ENCODE measurements around the gene ASNSD1.
A peak's percentile ranks its signal among the peaks of the same experiment; 100 is the strongest.
"Not testable (repeated sequence)": the region's sequence is repeated elsewhere in the genome, so short reads cannot be mapped to it uniquely, and the experiment has no call there.

ASNSD1 gene

DNA sequence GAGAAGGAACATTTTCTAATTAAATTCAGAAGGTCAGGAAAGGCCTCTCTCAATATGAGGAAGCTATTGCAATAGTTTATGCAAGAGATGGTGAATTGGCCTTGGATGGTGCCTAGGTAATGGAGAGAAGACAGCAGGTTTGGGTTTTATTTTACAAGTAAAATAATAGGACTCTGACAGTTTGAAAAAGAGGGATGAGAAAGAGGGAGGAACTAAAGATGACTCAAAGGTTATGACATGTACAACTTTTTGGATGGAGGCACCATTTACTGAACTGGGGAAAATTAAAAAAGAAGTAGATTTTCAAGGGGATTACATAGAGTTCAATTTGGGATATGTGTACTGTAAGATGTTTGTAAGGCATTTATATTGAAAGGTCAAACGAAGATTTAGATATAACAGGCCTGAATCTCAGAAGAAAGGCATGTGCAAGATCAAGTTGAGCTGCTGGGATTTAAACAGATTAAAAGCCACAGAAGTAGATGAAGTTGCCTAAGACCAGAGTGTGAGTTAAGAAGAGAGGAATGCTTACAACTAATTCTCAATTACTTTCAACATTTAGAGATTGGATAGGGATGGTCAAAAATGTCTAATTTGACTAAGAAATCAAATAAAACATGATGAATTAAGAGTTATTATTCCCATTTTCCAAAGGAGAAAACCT lies 12.3 kb upstream of the ASNSD1 start:
- Histone ChIP-seq H3K9me3 (ENCODE audit: insufficient read depth, low read depth, low read length) (peaks cover 6% of the 10 kb centered on the region; the same call in 1 of the 2 replicates), H3K27ac (ENCODE audit: low read depth, low read length) (no peak overlapping the region), H3K4me3 (ENCODE audit: low read length) (no peak overlapping the region), H3K9ac (ENCODE audit: low read depth, low read length) (no peak overlapping the region), H3K4me1 (ENCODE audit: insufficient read depth, low read length) (no peaks in the 10 kb centered on the region), H3K36me3 (ENCODE audit: insufficient read depth, low read length) (no peaks in the 10 kb centered on the region), H3K27me3 (ENCODE audit: insufficient read depth, low read length) (no peaks in the 10 kb centered on the region)
- 92% methylated on average over 1 of the region's 1 CpG for WGBS

DNA sequence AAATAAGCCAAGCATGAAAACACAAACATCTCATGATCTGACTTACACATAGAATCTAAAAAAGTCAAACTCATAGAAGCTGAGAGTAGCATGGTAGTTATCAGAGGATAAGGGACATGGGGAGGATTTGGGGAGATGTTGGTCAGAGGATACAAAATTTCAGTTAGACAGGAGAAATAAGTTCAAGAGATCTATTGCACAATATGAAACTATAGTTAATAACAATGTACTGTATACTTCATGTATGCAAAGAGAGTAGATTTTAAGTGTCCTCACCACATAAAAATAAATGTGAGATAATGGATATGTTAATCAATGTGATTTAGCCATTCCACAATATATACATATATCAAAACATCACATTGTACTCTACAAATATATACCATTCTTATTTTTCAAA lies 10.0 kb upstream of the ASNSD1 start:
- Histone ChIP-seq H3K27me3 (ENCODE audit: insufficient read depth, low read length) (no peaks in the 10 kb centered on the region), H3K36me3 (ENCODE audit: insufficient read depth, low read length) (no peaks in the 10 kb centered on the region), H3K4me1 (ENCODE audit: insufficient read depth, low read length) (no peaks in the 10 kb centered on the region), H3K4me3 (ENCODE audit: low read length) (no peak overlapping the region), H3K27ac (ENCODE audit: low read depth, low read length) (no peak overlapping the region), H3K9ac (ENCODE audit: low read depth, low read length) (no peak overlapping the region), H3K9me3 (ENCODE audit: insufficient read depth, low read depth, low read length) (peaks cover 6% of the 10 kb centered on the region; the same call in 1 of the 2 replicates)

DNA sequence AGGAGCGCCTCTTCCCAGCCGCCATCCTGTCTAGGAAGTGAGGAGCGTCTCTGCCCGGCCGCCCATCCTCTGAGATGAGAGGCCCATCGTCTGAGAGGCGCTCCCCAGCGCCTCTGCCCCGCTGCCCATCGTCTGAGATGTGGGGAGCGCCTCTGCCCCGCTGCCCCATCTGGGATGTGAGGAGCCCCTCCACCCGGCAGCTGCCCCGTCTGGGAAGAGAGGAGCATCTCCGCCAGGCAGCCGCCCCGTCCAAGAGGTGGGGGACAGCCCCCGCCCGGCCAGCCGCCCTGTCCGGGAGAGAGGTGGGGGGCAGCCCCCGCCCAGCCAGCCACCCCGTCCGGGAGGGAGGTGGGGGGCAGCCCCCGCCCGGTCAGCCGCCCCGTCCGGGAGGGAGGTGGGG lies 7.8 kb upstream of the ASNSD1 start:
- not testable (repeated sequence) for H3K4me1 ChIP-seq (ENCODE audit: insufficient read depth, low read length); H3K27ac ChIP-seq (ENCODE audit: low read depth, low read length); H3K9me3 ChIP-seq (ENCODE audit: insufficient read depth, low read depth, low read length); H3K9ac ChIP-seq (ENCODE audit: low read depth, low read length); H3K27me3 ChIP-seq (ENCODE audit: insufficient read depth, low read length); H3K36me3 ChIP-seq (ENCODE audit: insufficient read depth, low read length); H3K4me3 ChIP-seq (ENCODE audit: low read length)
- 94% methylated on average over 29 of the region's 29 CpGs for WGBS

DNA sequence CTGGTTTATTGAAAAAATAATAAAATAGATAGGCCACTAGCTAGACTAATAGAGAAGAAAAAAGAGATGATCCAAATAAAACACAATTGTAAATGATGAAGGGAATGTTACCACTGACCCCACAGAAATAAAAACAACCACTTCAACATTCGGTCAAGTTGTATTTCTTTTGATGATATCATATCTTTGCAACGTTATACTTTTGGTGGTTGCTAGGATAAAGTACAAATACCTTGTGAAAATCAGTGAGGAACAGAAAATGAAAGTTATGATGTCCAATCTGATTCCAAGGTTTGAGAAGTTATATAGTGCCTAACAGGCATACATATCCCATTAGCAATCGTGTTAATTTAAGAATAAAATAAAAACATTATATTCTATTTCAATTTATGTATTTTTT lies 6.6 kb upstream of the ASNSD1 start:
- Histone ChIP-seq H3K36me3 (ENCODE audit: insufficient read depth, low read length) (no peaks in the 10 kb centered on the region), H3K9ac (ENCODE audit: low read depth, low read length) (no peak overlapping the region), H3K27me3 (ENCODE audit: insufficient read depth, low read length) (no peaks in the 10 kb centered on the region), H3K27ac (ENCODE audit: low read depth, low read length) (no peak overlapping the region), H3K4me1 (ENCODE audit: insufficient read depth, low read length) (no peaks in the 10 kb centered on the region), H3K9me3 (ENCODE audit: insufficient read depth, low read depth, low read length) (peaks cover 6% of the 10 kb centered on the region; the same call in 1 of the 2 replicates), H3K4me3 (ENCODE audit: low read length) (no peak overlapping the region)
- WGBS = 95% methylated on average over 2 of the region's 3 CpGs

DNA sequence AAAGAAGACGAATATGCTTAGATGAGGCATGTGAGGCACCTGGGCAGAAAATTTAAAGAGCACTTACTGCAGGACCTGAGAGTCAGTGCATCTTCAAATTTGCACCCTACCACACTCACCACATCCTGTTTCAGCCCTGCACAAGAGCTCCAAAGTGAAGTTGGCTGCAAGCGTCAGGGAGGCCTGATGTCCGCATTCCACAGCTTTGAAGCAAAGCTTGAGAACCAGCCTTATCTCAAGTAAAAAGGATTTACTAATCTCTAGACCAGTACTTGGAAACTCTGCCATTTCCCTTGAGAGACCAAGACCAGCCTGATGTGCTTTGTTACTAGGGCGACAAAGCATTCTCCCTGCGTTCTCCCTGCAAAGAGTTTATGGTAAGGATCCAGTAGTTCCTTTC lies 3.4 kb upstream of the ASNSD1 start:
- 92% methylated on average over 5 of the region's 5 CpGs for WGBS
- H3K4me3 ChIP-seq (ENCODE audit: low read length) = no peak overlapping the region
- no peaks in the 10 kb centered on the region for H3K9me3 ChIP-seq (ENCODE audit: insufficient read depth, low read depth, low read length)
- no peaks in the 10 kb centered on the region for H3K27me3 ChIP-seq (ENCODE audit: insufficient read depth, low read length)
- H3K36me3 ChIP-seq (ENCODE audit: insufficient read depth, low read length) = no peaks in the 10 kb centered on the region
- H3K9ac ChIP-seq (ENCODE audit: low read depth, low read length) = no peak overlapping the region
- H3K4me1 ChIP-seq (ENCODE audit: insufficient read depth, low read length) = no peaks in the 10 kb centered on the region
- H3K27ac ChIP-seq (ENCODE audit: low read depth, low read length) = no peak overlapping the region

DNA sequence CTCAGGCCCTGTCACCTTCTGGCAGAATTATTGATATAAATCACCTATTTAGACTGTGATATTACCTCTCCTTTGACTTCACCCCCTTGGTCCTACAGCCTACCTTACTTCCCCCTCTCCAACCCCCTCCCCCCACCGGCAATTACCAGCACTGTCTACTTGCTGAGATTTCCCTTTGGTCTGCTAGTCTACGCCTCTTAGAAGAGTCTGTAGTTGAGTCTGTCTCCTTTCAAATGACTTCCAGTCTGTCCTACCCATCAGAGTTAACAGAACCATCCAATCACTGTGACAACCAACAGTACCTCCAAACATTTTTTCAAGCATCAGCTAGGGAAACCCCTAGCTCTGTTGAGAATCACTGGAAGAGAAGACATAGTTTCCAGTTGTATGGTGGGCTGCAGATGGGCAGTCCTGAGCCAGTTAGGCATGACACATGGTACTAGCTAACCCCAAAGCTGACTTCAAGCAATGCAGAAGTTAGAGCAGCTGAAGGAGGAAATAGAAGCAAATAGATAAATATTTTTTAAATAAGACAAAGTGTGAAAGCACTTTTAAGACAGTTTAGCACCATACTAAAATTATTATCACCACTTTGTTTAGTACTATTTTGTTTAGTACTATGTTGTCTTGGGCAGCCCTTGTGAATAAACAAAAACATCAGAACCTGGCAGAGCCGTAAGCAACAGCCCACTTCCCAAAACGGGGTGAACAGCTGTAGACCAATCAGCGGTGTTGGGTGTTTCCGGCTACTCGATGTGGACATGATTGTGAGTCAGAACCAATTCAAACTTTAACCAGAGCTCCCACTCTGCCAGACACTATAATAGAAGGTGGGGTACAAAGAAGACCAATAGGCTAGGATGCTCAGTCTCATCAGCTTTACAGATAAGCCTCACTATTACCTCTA lies 2.7 kb upstream of the ASNSD1 start:
- WGBS = 91% methylated on average over 7 of the region's 7 CpGs

DNA sequence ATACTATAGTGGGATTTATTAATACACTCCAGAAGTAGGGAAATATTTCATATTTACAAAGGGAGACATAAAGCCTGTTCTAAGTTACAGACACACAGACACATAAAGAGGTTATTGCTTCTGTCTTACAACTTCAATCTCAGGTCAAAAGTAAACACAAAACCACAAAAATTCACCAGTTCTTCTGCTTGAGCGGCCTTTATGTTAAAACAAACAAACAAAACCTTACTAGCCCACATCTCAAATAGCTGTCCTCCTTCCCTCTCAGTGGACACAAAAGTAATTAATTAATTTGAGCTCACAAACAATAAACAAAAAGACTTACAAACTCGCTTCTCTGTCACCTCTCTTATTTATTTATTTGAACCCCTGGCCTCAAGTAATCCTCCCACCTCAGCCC lies 1.5 kb upstream of the ASNSD1 start:
- no peaks in the 10 kb centered on the region for H3K4me1 ChIP-seq (ENCODE audit: insufficient read depth, low read length)
- no peak overlapping the region for H3K4me3 ChIP-seq (ENCODE audit: low read length)
- no peak overlapping the region for H3K27ac ChIP-seq (ENCODE audit: low read depth, low read length)
- WGBS = 89% methylated on average over 2 of the region's 2 CpGs
- H3K9ac ChIP-seq (ENCODE audit: low read depth, low read length) = no peak overlapping the region
- H3K36me3 ChIP-seq (ENCODE audit: insufficient read depth, low read length) = peaks cover 12% of the 10 kb centered on the region
- H3K9me3 ChIP-seq (ENCODE audit: insufficient read depth, low read depth, low read length) = no peaks in the 10 kb centered on the region
- no peaks in the 10 kb centered on the region for H3K27me3 ChIP-seq (ENCODE audit: insufficient read depth, low read length)

More for the DNA sequence above, 2.7 kb upstream of the ASNSD1 start:
- Histone ChIP-seq H3K27ac (ENCODE audit: low read depth, low read length) (no peak overlapping the region), H3K9ac (ENCODE audit: low read depth, low read length) (no peak overlapping the region), H3K4me1 (ENCODE audit: insufficient read depth, low read length) (no peaks in the 10 kb centered on the region), H3K36me3 (ENCODE audit: insufficient read depth, low read length) (peaks cover 2% of the 10 kb centered on the region; the same call in 1 of the 2 replicates), H3K27me3 (ENCODE audit: insufficient read depth, low read length) (no peaks in the 10 kb centered on the region), H3K9me3 (ENCODE audit: insufficient read depth, low read depth, low read length) (no peaks in the 10 kb centered on the region), H3K4me3 (ENCODE audit: low read length) (no peak overlapping the region)

DNA sequence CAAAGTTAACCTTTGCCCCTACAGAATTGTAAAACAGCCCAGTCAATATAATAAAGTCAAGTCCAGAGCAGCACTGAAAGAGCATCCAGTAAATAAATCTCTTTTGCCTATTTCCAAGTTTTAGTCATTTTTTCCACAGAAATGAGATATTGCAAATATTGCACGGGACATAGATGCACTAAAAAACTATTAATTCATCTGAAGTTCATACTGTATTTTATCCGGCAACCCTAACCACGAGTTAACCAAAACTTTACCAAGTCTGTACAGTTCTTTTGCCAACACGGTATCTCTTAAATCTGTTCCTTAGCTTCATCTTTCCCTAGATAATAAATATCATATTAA lies 484 bp upstream of the ASNSD1 start:
- no peak overlapping the region for H3K27ac ChIP-seq (ENCODE audit: low read depth, low read length)
- 26% methylated on average over 4 of the region's 4 CpGs for WGBS
- no peak overlapping the region for H3K9ac ChIP-seq (ENCODE audit: low read depth, low read length)
- no peaks in the 10 kb centered on the region for H3K27me3 ChIP-seq (ENCODE audit: insufficient read depth, low read length)
- H3K36me3 ChIP-seq (ENCODE audit: insufficient read depth, low read length) = peaks cover 22% of the 10 kb centered on the region
- peak overlapping the region; percentile 18; the same call in 1 of the 2 replicates for H3K4me3 ChIP-seq (ENCODE audit: low read length)
- H3K9me3 ChIP-seq (ENCODE audit: insufficient read depth, low read depth, low read length) = no peaks in the 10 kb centered on the region
- H3K4me1 ChIP-seq (ENCODE audit: insufficient read depth, low read length) = no peaks in the 10 kb centered on the region

DNA sequence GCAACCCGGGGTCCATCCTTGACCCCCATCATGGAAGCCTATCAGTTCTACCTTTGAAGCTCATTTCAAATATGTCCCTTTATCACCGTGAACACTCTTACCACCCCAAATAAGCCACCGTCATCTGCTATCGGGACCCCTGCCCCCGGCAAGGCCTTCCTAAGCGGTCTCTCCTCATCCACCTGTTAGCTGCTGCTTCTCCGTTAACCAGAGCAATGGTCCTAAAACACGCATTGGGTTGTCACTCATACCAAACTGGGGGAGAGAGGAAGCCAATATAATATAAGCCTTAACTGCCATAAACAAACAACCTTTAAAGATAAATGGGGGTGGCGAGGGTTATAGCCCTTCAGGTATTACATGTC lies 680 bp downstream of the ASNSD1 start:
- Histone ChIP-seq H3K4me3 (ENCODE audit: low read length) (peak overlapping the region; percentile 79), H3K36me3 (ENCODE audit: insufficient read depth, low read length) (peaks cover 33% of the 10 kb centered on the region), H3K9me3 (ENCODE audit: insufficient read depth, low read depth, low read length) (no peaks in the 10 kb centered on the region), H3K9ac (ENCODE audit: low read depth, low read length) (peak overlapping the region; percentile 90), H3K27ac (ENCODE audit: low read depth, low read length) (no peak overlapping the region), H3K27me3 (ENCODE audit: insufficient read depth, low read length) (no peaks in the 10 kb centered on the region), H3K4me1 (ENCODE audit: insufficient read depth, low read length) (no peaks in the 10 kb centered on the region)
- WGBS = 11% methylated on average over 8 of the region's 9 CpGs

DNA sequence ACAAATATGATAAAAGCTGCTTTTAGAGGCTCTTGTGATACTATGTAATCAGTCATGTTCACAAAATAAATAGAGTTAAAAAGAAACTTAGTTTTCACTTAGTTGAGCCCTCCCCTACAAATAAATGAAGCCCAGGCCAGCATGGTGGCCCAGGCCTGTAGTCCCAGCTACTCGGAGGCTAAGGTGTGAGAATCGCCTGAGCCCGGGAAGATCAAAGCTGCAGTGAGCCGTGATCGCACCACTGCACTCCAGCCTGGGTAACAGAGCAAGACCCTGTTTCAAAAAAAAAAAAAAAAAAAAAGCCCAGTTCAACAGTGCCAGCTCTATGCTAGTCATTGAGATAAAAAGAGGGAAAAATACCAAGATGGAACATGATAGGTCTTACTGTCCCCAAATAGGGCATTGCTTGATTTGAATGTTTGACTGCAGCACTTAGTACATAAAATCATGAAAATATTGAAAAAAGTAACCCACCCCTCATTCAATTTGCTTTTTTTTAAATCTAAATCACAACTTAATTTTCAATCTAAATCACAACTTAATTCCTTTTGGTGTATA lies 1.5 kb downstream of the ASNSD1 start:
- Histone ChIP-seq H3K9ac (ENCODE audit: low read depth, low read length) (no peak overlapping the region), H3K27me3 (ENCODE audit: insufficient read depth, low read length) (no peaks in the 10 kb centered on the region), H3K4me3 (ENCODE audit: low read length) (peak overlapping the region; percentile 79), H3K9me3 (ENCODE audit: insufficient read depth, low read depth, low read length) (no peaks in the 10 kb centered on the region), H3K36me3 (ENCODE audit: insufficient read depth, low read length) (peaks cover 41% of the 10 kb centered on the region), H3K27ac (ENCODE audit: low read depth, low read length) (no peak overlapping the region), H3K4me1 (ENCODE audit: insufficient read depth, low read length) (no peaks in the 10 kb centered on the region)
- WGBS = 92% methylated on average over 5 of the region's 5 CpGs

DNA sequence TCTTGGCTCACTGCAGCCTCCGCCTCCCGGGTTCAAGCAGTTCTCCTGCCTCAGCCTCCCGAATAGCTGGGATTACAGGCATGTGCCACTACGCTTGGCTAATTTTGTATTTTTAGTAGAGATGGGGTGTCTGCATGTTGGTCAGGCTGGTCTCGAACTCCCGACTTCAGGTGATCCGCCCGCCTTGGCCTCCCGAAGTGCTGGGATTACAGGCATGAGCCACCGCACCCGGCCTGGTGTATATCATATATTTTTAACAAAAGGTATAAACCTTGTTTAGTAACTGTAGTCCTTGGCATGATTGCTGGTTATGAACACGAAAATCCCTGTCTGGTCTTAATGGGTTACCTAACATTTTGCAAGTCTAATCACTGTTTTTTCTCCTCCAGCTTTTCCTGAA lies 2.1 kb downstream of the ASNSD1 start:
- H3K9ac ChIP-seq (ENCODE audit: low read depth, low read length) = not testable (repeated sequence)
- H3K36me3 ChIP-seq (ENCODE audit: insufficient read depth, low read length) = peaks cover 47% of the 10 kb centered on the region

More for the DNA sequence above, 2.1 kb downstream of the ASNSD1 start:
- H3K9me3 ChIP-seq (ENCODE audit: insufficient read depth, low read depth, low read length); H3K27me3 ChIP-seq (ENCODE audit: insufficient read depth, low read length); H3K4me3 ChIP-seq (ENCODE audit: low read length); H3K27ac ChIP-seq (ENCODE audit: low read depth, low read length); H3K4me1 ChIP-seq (ENCODE audit: insufficient read depth, low read length): not testable (repeated sequence)
- WGBS = 96% methylated on average over 10 of the region's 12 CpGs

Data from HUES64 (cell line).